Activated gamma-delta T cell (primary cell): ENCODE data around the gene RAD51B.
"Not testable (repeated sequence)": the region's sequence is repeated elsewhere in the genome, so short reads cannot be mapped to it uniquely, and the experiment has no call there.

Experiments
- DNase-seq: peaks from one replicate; lab custom pipeline; 2025; lab: John Stamatoyannopoulos, UW

The RAD51B gene

DNA sequence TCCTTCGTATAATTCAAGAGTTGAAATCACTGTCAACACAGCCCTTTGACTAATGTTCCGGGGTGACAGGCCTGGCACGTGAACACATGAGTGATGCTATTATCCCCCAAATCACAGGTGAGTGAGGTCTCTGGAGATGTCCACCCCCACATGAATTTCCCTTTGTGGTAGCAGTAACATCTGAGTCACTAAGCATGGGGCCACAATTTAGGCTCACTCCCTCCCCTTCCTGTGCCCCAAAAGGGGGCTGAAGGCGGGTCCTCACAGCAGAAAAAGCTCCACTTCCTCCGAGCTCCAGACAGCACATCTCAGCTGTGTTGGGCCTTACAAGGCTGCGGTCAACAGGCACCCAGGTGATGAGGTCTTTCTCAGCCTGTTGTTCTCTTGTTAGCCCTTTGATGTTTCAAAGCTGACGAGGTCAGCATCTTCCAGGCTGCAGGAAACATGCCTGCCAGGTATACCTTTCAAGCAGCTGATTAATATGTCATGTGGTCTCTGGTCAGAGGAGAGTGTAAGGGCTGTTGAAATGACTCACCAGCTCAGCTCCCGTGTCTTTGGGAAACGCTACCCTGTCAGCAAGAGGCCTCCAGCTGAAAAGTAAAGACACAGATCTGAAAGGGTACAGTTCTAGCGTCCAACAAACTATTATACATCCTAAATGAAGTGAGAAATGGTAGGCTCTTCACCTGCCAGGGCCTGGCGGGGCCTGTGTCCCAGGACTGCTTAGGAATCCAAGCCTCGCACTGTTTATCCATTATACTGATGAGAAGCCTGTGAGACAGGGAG lies 866.0 kb downstream of the RAD51B start:
- DNase-seq: no peak

DNA sequence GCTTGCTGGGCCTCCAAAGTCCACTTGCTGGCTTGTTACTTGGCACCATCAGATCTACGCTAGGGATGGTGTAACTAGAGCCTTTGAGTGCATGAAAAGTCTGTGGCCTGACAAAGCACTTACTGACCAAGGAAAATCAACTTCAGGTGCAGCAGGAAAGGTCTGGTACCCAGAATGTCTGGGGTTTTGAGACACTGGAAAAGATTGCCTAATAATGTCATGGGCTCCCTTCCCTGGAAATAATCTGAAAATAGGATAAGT lies 866.6 kb downstream of the RAD51B start:
- DNase-seq: no peak

DNA sequence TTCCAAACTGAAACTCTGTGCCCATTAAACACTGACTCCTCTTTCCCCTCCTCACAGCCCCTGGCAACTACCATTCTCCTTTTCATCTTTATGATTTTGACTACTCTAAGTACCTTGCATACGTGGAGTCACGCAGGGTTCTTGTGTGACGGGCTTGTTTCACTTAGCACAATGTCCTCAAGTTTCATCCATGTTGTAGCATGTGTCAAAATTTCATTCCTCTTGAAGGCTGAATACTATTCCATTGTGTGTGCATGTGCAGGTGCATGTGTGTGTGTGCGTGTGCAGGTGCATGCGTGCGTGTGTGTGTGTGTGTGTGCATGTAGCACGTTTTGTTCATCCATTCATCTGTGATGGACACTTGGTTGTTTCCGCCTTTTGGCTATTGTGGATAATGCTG lies 867.1 kb downstream of the RAD51B start:
- no peak for DNase-seq

DNA sequence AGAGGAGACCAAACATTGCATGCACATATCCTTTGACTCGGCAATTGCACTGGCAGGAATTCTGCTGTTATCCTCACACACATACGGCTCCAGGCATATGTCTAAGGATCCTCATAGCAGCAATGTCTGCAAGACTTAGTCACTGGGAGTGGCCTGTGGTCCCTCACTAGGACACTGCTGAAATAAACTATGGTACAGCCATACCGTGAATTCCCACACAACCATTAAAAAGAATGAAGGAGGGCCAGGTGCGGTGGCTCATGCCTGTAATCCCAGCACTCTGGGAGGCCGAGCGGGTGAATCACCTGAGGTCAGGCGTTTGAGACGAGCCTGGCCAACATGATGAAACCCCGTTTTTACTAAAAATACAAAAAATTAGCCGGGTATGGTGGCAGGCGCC lies 868.2 kb downstream of the RAD51B start:
- DNase-seq: no peak

DNA sequence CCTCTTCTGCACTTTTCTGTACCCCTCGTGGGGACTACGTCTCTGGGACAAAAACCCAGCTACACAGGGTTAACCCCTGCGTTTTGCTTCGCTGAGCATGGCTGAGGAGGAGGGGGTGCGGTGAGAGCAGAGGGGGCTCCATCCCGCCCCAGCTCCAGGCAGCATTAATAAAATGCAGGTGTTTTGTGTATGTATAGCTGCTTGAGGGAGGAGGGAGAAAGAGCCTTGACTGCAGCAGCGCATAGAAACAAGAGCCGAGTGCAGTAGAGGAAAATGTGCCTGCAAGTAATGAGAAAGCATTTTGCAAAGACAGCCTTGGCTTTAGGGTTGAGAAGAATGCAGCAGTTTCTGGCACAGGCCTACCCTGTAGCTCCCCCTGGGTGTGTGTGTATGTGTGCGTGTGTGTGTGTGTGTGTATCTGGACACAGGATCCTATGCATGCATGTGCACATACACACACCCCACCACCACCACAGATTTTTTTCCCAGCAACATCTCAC lies 869.3 kb downstream of the RAD51B start:
- no peak for DNase-seq

DNA sequence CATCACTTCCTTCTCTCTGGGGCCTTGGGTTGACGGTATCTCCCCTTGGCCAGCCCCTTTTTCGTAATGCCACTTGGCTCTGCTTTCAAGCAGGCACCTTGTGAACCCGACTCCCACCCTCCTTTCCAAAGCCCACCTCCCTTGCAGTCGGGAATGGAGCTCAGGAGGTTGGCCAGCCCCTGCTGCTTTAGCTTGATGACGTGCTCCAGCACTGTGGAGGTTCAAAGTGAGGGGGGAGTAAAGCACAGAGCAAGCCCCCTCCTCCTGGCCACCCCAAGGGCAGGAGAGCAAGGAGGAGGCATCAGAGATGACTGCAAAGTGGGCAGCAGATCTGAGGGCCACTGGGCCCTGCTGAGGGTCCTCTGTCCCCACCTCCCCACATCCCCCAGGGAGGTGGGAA lies 869.9 kb downstream of the RAD51B start:
- DNase-seq: no peak

DNA sequence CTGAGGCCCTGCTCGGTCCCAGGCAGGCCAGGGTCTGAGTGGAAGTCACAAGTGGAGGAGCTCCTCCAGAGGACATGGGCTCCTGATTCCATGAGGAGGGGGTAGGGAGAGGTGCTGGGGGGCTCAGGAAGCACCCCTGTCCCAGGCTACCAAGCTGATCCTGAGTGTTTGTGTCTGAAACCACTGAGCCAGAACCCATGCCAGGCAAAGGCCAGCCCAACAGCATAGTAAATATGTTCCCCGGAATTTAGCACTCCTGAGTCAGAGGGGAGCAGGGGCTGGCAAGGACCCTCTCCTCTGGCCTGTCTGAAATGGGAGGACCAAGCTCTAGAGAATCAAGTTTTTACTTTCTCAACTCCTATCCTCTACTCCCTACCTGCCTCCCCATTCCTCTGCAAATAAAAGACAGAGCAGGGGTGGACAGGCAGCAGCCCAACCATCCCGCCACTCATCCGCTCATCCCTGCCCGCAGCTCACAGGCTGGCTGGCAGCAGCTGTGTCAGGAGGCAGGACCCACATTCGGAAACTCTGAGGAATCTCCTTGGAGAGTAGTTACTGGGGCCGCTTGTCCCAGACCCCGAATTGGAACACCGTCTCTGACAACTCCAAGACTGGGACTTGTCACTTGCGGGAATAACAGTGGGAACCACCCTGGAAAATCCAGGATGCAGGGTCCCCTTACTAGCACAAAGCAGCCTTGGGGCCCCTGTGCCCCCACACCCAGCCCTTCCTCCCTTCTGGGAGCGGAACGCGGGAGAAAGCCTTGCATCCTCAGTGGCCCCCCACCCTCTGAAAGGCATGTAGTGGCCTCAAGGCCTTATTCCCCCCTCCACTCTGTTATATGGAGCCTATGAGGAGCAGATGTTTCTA lies 870.7 kb downstream of the RAD51B start:
- DNase-seq: no peak

DNA sequence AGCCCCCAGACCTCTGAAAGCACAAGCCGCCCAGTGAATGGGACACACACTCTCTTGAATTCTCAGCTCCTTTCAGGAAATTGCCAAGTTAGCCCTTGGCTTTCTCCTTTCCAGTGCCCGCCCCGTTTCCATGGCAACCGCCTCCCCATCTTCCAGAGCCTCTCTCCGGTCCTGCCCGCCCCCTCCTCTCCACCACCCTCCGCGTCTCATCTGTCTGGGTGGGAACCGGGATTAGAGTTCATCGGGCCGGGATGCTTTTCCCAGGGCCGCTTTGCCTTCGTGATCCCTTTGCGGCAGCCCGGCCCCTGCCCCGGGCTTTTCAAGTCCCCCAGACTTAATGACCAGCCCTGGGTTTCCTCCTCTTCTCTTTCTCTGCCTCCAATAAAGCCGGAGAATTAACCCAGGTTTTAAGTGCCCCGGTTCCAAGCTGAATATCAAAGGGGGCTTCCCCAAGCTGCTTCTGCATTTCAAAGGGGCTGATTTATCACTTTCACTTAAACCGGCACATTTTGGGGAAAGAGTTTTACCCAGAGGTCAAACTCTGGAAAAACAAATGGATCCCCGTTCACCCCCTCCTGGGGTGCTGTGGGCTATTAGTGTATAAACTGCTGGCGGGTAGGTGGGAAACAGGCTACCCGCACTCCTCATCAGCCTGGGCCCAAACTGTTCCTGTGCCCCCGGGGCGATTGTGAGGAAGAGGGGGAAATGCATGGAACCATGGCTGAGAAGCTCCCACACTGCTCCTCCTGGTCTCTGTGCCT lies 871.6 kb downstream of the RAD51B start:
- DNase-seq: no peak

DNA sequence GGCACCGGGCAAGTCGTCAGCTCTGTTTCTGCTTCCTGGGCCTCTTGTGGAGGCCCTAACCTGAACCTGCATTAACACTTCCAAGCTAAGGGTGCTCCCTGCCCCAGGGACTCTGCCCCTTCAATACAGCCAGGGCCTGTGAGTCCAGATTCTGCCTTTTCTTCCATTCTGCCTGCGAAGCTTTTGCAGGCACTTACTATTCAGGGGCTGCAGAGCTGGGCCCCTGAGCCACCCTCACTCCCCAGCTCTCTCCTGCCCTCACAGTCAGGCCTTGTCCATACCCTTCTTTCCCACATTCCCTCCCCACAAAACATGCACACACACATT lies 872.2 kb downstream of the RAD51B start:
- DNase-seq: no peak

DNA sequence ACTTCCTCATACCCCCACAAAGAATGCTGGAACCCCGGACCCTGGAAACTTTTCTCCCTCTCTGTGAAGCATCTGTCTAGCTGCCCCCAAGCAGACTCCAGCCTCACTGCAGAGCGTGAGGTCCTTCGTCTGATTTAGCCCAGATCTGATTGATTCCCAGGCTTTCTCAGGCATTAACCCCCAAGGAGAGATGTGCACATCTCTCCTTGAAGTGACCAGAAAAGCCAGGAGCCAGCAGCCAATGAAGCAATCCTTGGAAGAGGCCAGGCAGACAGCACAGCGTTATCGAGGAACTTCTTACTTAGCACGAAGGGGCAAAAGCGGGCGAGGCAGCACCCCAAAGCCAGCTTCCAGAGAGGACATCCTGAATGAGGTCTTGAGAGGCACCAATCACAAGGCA lies 872.6 kb downstream of the RAD51B start:
- DNase-seq: no peak

DNA sequence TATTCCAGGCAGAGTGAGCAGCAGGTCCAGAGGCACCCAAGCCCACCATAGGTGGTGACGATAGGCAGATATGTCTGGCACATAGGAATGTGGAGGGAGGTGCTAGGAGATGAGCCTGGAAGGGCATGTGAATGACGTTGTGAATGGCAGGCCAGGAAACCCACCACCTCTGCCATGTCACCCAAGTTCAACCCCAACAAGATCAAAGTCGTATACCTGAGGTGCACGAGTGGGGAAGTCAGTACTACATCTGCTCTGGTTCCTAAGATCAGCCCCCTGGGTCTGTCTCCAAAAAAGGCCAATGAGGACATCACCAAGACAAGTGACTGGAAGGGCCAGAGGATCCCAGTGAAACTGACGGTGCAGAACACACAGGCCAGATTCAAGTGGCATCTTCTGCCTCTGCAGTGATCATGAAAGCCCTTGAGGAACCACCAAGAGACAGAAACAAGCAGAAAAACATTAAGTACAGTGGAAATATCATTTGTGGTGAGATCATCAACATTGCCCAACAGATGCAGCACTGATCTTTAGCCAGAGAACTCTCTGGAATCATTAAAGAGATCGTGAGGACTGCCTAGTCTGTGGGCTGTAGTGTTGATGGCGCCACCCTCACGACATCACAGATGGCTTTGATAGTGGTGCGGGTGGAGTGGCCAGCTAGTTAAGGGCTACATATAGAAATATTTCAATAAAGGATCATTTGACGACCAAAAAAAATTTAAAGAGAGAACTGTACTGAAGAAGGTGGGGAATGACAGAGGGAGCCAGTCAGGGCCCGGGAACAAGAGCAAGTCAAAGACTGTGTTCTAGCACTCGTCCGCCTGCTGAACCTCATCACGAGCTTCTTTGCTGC lies 873.6 kb downstream of the RAD51B start:
- no peak for DNase-seq

DNA sequence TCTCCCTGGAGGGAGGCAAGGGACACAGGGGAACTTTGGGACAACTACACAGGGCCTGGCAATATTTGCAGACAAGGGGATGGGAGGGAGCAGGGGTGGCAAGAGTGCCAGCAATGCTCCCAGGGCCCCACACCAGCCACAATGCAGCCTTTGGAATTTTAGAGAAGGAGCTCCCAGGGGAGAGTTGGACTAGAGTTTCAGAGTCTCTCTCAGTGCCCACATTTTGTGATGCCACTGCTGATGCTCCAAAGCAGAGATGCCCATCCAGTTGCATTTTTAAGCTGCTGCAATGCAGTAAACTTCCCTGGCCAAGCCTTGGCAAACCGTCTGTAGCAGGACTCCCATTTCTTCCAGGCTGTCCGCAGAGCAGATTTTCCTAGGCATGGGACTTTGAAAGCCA lies 874.3 kb downstream of the RAD51B start:
- DNase-seq: no peak

DNA sequence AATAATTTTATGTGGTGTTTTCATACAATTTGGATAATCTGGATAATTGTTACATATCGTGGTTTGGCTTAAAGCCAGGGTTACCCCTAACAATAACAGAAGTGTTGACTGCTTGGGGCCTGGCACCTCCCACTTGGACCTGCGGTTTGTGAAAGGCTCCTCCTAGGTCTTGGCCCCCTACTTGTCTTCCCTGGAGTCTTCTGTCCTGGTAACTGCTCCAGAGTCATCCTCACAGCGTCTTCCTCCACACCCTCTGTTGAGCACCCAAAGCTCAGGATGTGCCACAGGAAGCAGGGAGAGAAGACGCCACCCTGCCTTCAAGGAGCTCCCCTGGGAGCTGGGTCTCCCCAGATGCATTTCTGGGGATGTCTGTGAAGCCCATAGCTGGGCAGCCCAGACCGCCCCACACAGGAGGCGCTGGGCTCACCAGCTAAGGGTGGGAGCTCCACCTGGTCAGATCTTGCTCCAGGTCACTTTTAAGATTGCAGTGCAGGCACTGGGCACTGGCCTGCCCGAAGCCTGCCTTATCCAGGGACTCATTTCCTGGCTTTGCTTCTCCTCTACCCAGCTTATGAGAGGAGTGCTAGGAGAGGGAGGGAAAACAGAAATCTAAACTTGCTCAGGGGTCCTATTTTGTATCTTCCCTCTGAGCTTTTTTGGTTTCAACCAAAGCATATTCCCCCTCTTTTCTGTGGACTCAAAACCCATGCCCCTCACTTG lies 875.1 kb downstream of the RAD51B start:
- no peak for DNase-seq

DNA sequence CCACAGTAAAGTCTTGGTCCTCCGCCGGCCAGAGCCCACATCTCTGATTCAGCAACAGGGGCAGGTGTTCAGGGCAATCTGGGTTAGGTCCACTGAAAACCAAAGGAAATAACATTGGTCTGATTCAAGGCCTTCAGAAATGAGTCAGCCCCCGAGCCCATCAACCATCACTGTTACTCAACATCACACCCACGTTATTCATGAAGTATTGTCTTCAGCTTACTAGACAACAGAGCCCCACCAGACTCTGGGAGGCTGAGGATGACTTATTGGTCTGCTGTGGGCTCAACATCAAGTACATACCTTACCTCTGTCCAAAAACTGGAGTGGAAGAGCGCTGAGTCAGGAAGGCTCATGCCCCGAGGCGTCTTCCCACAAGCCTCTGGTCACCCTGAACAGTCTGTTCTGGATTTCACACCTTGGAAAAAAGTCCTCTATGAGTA lies 875.8 kb downstream of the RAD51B start:
- DNase-seq: no peak

DNA sequence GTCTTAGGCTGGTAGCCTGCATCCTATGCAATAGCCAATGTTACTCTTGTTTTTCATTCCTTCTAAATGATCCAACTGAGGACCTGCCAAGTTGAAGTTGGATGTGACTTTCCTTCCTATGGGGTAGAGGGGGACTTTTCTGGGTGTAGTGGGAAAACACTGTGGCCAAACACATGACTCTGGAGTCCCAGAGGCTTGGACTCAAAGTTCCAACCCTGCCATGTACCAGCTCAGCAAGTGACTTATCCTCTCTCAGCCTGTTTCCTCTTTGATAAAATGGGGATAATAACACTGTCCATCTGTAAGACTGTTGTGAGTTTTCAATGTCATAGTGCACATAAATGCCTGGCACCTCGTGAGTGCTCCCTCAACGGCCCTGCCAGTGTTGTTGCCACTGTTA lies 876.3 kb downstream of the RAD51B start:
- DNase-seq: no peak

DNA sequence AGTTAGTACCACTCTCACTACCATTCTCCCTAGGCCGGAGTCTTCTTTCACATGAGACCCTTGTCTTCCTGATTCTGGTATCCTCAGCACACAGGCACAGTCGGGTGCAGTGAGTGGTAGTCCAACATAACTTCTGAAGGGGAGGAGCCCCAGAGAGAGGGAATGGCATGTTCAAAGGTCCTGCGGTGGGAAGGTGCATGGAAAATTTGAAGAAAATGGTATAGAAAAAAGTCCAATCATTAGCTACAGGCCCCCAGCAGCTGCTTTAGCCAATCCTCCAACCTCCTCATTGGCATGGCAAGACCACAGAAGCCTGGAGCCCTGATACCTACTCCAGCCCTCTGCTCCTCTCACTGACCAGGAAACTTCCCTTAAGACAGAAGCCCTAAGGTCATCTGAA lies 876.7 kb downstream of the RAD51B start:
- DNase-seq: no peak

DNA sequence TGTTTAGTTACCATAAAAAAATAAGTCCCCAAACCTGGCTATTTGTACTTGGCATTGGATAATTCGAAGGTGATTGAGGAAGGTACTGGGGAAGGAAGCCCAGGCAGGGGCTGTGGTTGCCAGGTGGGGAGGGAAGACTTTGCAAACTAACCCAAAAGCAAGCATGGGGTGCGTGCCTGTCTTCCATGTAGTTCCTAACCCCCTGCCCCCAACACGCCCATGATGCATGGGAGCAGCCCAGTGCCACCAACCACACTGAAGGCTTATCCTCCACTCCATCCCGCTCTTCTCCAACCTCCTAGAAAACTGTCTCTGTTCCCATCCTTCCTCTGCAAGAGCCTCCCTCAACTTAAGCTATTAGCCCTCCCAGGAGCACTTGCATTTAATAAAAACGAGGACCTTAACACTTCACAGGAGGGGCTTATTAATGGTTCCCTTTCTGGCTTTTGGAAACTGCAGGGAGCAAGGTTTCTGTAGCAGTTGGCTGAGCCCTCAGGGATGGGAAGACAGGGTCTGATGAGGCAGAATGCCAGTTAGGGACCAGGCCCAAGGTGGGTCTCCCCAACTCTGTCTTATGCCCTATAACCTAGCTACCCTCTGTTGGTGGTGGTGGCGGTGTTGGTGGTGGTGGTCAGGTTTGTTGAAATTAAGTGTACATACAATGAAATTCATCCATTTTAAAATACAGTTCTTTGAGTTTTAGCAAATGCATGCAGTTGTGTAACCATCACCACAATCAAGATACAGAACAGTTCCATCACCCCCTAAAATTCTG lies 877.3 kb downstream of the RAD51B start:
- no peak for DNase-seq

DNA sequence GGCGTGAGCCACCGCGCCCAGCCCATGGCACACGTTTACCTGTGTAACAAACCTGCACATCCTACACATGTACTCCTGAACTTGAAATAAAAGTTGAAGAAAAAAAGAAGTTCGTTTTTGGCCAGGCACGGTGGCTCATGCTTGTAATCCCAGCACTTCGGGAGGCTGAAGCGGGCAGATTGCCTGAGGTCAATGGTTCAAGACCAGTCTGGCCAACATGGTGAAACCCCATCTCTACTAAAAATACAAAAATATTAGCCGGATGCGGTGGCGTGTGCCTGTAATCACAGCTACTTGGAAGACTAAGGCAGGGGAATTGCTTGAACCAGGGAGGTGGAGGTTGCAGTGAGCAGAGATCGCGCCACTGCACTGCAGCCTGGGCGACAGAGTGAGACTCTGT lies 879.2 kb downstream of the RAD51B start:
- not testable (repeated sequence) for DNase-seq

DNA sequence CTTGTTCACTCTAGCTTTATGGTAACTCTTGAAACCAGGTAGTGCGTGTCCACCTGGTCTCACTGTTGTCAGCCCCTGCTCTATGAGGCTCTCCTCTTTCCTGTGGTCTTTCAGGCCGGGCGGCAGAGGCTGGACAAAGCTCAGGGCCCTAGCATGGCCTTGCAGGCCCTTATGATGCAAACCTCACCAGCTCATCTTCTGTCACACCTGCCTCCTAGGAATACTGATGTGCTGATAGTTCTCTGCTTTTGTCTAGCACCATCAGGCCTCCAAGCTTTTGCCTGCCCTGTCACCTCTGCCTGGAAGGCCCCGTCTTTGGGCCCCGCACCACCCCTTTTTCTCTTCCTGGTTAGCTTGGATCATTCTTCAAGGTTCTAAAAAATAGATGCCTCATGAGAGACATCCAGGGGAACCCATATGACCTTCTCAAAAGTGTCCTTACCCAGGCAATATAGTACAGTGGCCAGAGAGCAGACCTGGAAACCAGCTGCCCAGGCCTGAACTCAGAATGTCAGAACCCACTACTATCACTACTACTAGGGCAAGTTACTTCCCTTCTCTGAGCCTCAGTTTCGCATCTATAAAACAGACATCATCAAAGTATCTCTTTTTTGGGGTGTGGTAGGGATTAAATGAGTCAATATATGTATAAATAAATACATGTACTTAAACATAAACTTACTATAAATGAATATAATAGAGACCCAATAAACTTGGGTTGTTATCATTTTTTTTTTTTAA lies 881.6 kb downstream of the RAD51B start:
- no peak for DNase-seq

DNA sequence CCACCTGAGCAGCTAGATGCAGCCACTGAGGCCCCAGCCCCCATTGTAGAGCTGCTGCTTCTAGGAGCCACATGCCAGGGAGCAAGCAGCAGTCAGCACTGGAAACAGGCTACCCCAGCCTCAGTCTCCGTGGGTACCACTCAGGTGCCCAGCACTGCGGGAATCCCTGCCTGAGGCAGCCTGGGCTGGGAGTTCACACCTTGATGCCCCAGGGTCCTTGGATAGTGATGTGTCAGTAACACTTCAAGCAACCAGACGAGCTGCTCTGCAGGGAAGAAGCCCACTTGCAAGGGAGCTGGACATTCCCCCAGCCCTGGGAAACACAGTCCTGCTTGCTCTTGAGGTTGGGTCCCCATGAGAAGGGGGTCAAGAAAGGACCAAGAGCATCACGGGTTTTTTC lies 882.6 kb downstream of the RAD51B start:
- no peak for DNase-seq
